Left hindlimb (tissue), 1 donor: Measurements from ENCODE around the gene ELAVL1.
"Not testable (repeated sequence)": the region's sequence is repeated elsewhere in the genome, so short reads cannot be mapped to it uniquely, and the experiment has no call there.

Experiments used
- DNase-seq: peaks from one replicate; pipeline ENCODE4 v3.0.0-alpha.2; 2018

ELAVL1 gene

GRCh38 chr19:7932930-7933300 is 72.5 kb downstream of the ELAVL1 start:
- DNase-seq = no peak

GRCh38 chr19:7932276-7932929 is 73.0 kb downstream of the ELAVL1 start:
- no peak for DNase-seq

- no peak for DNase-seq
These were observed 74.0 kb downstream of the ELAVL1 start for GRCh38 chr19:7931221-7932061.

GRCh38 chr19:7930765-7931164 is 74.7 kb downstream of the ELAVL1 start:
- DNase-seq = no peak

- DNase-seq = not testable (repeated sequence)
These were observed 75.4 kb downstream of the ELAVL1 start for GRCh38 chr19:7930030-7930429.

GRCh38 chr19:7928741-7929701 is 76.4 kb downstream of the ELAVL1 start:
- DNase-seq = peak; percentile 46

- DNase-seq = no peak
These were observed 77.1 kb downstream of the ELAVL1 start for GRCh38 chr19:7928334-7928706.

- DNase-seq = no peak
These were observed 77.7 kb downstream of the ELAVL1 start for GRCh38 chr19:7927605-7928333.

- DNase-seq = no peak
These were observed 78.5 kb downstream of the ELAVL1 start for GRCh38 chr19:7926727-7927604.

- peak; percentile 78 for DNase-seq
These were observed 79.3 kb downstream of the ELAVL1 start, which contains the start of gene CTXN1 for GRCh38 chr19:7926021-7926726. TSS of gene CTXN1 (minus strand) at chr19:7926135. CDS start at chr19:7925538, 597 bp downstream.

- peak; percentile 77 for DNase-seq
These were observed 80.1 kb downstream of the ELAVL1 start for GRCh38 chr19:7925171-7925851.

GRCh38 chr19:7924651-7925170 is 80.7 kb downstream of the ELAVL1 start:
- no peak for DNase-seq

- no peak for DNase-seq
These were observed 81.2 kb downstream of the ELAVL1 start for GRCh38 chr19:7924241-7924640.

GRCh38 chr19:7923295-7924191 is 81.9 kb downstream of the ELAVL1 start:
- DNase-seq = no peak

GRCh38 chr19:7922836-7923195 is 82.6 kb downstream of the ELAVL1 start:
- DNase-seq = no peak

GRCh38 chr19:7921967-7922835 is 83.2 kb downstream of the ELAVL1 start:
- no peak for DNase-seq

GRCh38 chr19:7921302-7921966 is 84.0 kb downstream of the ELAVL1 start:
- DNase-seq = no peak
